Upper lobe of left lung (tissue), 6 donors: ENCODE results near the gene PRDM11. TPM values are rescaled to one million over a fixed set of nuclear protein-coding genes. Genes with fewer than 3 reads are reported as not detected.

Source experiments
- ATAC-seq, 2 donors: fragments of 200-7000 bp; cut with Tn5 transposase; one replicate each; pipeline ENCODE4 v1.9.1; 2022; ENCODE audit warnings: mild to moderate bottlenecking in 2 of 2, moderate library complexity in 2 of 2; ENCODE audit not compliant: low FRiP score in 2 of 2
- DNase-seq, 2 donors: peaks; one replicate each; pipeline ENCODE4 v3.0.0-alpha.2; 2019 to 2020
- H3K27ac ChIP-seq, 4 donors: fragments of 200-600 bp; sonication (generic); one replicate each; pipeline ENCODE4 v1.5.1; 2016 to 2019
- H3K27me3 ChIP-seq, 4 donors: fragments of 200-600 bp; sonication (generic); one replicate each; pipeline ENCODE4 v1.5.1; 2017 to 2019
- H3K36me3 ChIP-seq, 4 donors: fragments of 200-600 bp; sonication (generic); one replicate each; pipeline ENCODE4 v1.5.1; 2016 to 2019
- H3K4me1 ChIP-seq, 4 donors: fragments of 200-600 bp; sonication (generic); one replicate each; pipeline ENCODE4 v1.5.1; 2018 to 2019
- H3K4me3 ChIP-seq, 4 donors: fragments of 200-600 bp; sonication (generic); one replicate each; pipeline ENCODE4 v1.5.1; 2017 to 2019; ENCODE audit warnings: mild to moderate bottlenecking in 2 of 4, moderate library complexity in 1 of 4
- H3K9me3 ChIP-seq, 4 donors: fragments of 200-600 bp; sonication (generic); one replicate each; pipeline ENCODE4 v1.5.1; 2018 to 2019
- CTCF ChIP-seq, 6 experiments: fragments of 450-650 bp in 4 of 6; fragments of 200-600 bp in 2 of 6; sonication (generic) in 2 of 6; IDR thresholded peaks; one replicate each; pipeline ENCODE4 v1.5.1; 2016 to 2019; ENCODE audit warnings: antibody characterized with exemption in 6 of 6
- EP300 ChIP-seq, 4 donors: sonication (generic); formaldehyde crosslinking; IDR thresholded peaks; one replicate each; pipeline ENCODE4 v1.5.1; 2017; ENCODE audit warnings: antibody characterized with exemption in 4 of 4, control low read depth in 2 of 4
- POLR2A ChIP-seq, 4 donors: fragments of 450-650 bp; IDR thresholded peaks; one replicate each; pipeline ENCODE4 v1.5.1; 2016 to 2017; ENCODE audit warnings: antibody characterized with exemption in 4 of 4, mild to moderate bottlenecking in 2 of 4
- POLR2AphosphoS5 ChIP-seq, 2 donors: sonication (generic); formaldehyde crosslinking; IDR thresholded peaks; one replicate each; pipeline ENCODE4 v1.5.1; 2017; ENCODE audit warnings: antibody characterized with exemption in 2 of 2
- WGBS, 2 donors: methylation state at CpG; one replicate each; pipeline ENCODE4 v1.1.5; 2017 to 2018; 5-methylcytosine and 5-hydroxymethylcytosine counted together
- total RNA-seq, 6 donors: library from RNA; depleted of rRNA in 4 of 6; stranded (reverse); fragments of >200 nt in 4 of 6; gene quantifications; one replicate each; pipeline versions ENCODE4 v1.1.0 to v1.2.1, GENCODE V29; 2016 to 2021
- donor health status: DM: no; HTN: no; CAD: no; lungs with moderate emphysema.
- donor health status: DM: no; HTN: yes; CAD: no; lungs with severe emphysema.

Gene PRDM11
- total RNA-seq, 6 donors from 2014 or later: 12.7 to 21.1 (median 16.0) TPM

GRCh38 chr11:45159781-45160365 is 13.4 kb downstream of the PRDM11 start:
- Histone ChIP-seq H3K9me3 (no peaks in the 10 kb centered on the region), H3K27me3 (no peaks in the 10 kb centered on the region), H3K36me3 (no peaks in the 10 kb centered on the region), H3K4me1 (peaks cover 15 to 49% (median 25%) of the 10 kb centered on the region in 4 donors), H3K27ac (no peak overlapping the region), H3K4me3 (no peak overlapping the region)
- WGBS, 2 donors: 65 to 72% methylated on average over 3 of the region's 3 CpGs
- no peak for DNase-seq
- TF ChIP-seq CTCF (IDR thresholded peaks at IDR 0.05): no peak
- no peak for TF ChIP-seq EP300 (IDR thresholded peaks at IDR 0.05)
- TF ChIP-seq POLR2AphosphoS5 (IDR thresholded peaks at IDR 0.05): no peak
- no peak for TF ChIP-seq POLR2A (IDR thresholded peaks at IDR 0.05)
- ATAC-seq: no peak

GRCh38 chr11:45161252-45162063 is 15.0 kb downstream of the PRDM11 start:
- Histone ChIP-seq H3K9me3 (no peaks in the 10 kb centered on the region), H3K4me1 (peaks cover 15 to 44% (median 25%) of the 10 kb centered on the region in 4 donors), H3K4me3 (no peak overlapping the region), H3K27ac (peak overlapping the region in 1 of 4 donors; percentile 31), H3K36me3 (no peaks in the 10 kb centered on the region), H3K27me3 (no peaks in the 10 kb centered on the region)
- ATAC-seq: no peak
- 44 to 73% methylated on average over 4 to 20 of the region's 23 CpGs for WGBS, 2 donors
- peak in 1 of 2 donors; percentile 66 for DNase-seq
- TF ChIP-seq POLR2AphosphoS5 (IDR thresholded peaks at IDR 0.05) (peak in 1 of 2 donors; percentile 12), CTCF (IDR thresholded peaks at IDR 0.05) (no peak), EP300 (IDR thresholded peaks at IDR 0.05) (no peak)

- H3K27ac ChIP-seq: peak overlapping the region in 1 of 4 donors; percentile 31
- TF ChIP-seq POLR2AphosphoS5 (IDR thresholded peaks at IDR 0.05): no peak
- TF ChIP-seq EP300 (IDR thresholded peaks at IDR 0.05): no peak
- no peak for TF ChIP-seq POLR2A (IDR thresholded peaks at IDR 0.05)
- TF ChIP-seq CTCF (IDR thresholded peaks at IDR 0.05): no peak
Measured at GRCh38 chr11:45162064-45162375, 15.6 kb downstream of the PRDM11 start.

GRCh38 chr11:45162916-45163879 is 16.8 kb downstream of the PRDM11 start:
- 87 to 88% methylated on average over 9 to 10 of the region's 10 CpGs for WGBS, 2 donors
- no peak for ATAC-seq
- Histone ChIP-seq H3K9me3 (no peaks in the 10 kb centered on the region), H3K36me3 (no peaks in the 10 kb centered on the region), H3K27me3 (no peaks in the 10 kb centered on the region), H3K4me1 (peaks cover 12 to 36% (median 16%) of the 10 kb centered on the region in 4 donors), H3K27ac (no peak overlapping the region), H3K4me3 (no peak overlapping the region)
- no peak for DNase-seq
- no peak for TF ChIP-seq EP300 (IDR thresholded peaks at IDR 0.05)
- no peak for TF ChIP-seq POLR2A (IDR thresholded peaks at IDR 0.05)
- TF ChIP-seq POLR2AphosphoS5 (IDR thresholded peaks at IDR 0.05): no peak
- no peak for TF ChIP-seq CTCF (IDR thresholded peaks at IDR 0.05)

More at GRCh38 chr11:45162064-45162375, 15.6 kb downstream of the PRDM11 start:
- Histone ChIP-seq H3K36me3 (no peaks in the 10 kb centered on the region), H3K27me3 (no peaks in the 10 kb centered on the region), H3K9me3 (no peaks in the 10 kb centered on the region), H3K4me1 (peaks cover 15 to 44% (median 25%) of the 10 kb centered on the region in 4 donors), H3K4me3 (no peak overlapping the region)
- 86% methylated on average over 3 of the region's 3 CpGs; no CpG with 5 or more reads in 1 of the 2 donors for WGBS, 2 donors
- no peak for ATAC-seq
- no peak for DNase-seq
